HCT116 (cell line): Measurements from ENCODE around the gene LSM4.

Experiments used
- FOSL1 ChIP-seq: IDR thresholded peaks from 2 replicates; pipeline ENCODE4 v1.6.1; 2012; ENCODE audit warnings: low read depth
- JUND ChIP-seq: IDR thresholded peaks from 2 replicates; pipeline ENCODE4 v1.6.1; 2012
- RAD21 ChIP-seq: IDR thresholded peaks from 2 replicates; pipeline ENCODE4 v1.6.1; 2012; ENCODE audit warnings: low read depth, mild to moderate bottlenecking
- SIN3A ChIP-seq: IDR thresholded peaks from 2 replicates; pipeline ENCODE4 v1.6.1; 2012; ENCODE audit warnings: low read depth
- ZFX ChIP-seq: fragments of 450-650 bp; IDR thresholded peaks from 2 replicates; pipeline ENCODE4 v1.6.1; 2017

DNA sequence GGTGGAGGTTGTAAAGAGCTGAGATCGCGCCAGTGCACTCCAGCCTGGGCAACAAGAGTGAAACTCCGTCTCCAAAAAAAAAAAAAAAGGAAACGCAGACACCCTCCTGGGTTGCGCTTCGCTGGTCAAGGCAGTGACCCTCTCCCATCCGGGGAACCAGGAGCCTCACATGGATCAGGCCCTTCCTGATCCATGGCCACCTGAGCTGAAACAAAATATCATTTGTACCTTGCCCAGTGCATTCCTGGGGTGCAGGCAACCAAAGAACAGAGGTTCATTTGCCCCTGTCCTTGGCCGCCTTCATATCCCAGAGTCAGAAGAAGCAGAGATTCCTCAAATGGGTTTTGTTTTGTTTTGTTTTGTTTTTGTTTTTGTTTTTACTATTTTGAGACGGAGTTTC lies 8.0 kb upstream of the LSM4 start:
- TF ChIP-seq JUND (no peak), ZFX (no peak), SIN3A (no peak), RAD21 (no peak), FOSL1 (no peak)
